ENCODE data around the gene ANKS1A.

DNA sequence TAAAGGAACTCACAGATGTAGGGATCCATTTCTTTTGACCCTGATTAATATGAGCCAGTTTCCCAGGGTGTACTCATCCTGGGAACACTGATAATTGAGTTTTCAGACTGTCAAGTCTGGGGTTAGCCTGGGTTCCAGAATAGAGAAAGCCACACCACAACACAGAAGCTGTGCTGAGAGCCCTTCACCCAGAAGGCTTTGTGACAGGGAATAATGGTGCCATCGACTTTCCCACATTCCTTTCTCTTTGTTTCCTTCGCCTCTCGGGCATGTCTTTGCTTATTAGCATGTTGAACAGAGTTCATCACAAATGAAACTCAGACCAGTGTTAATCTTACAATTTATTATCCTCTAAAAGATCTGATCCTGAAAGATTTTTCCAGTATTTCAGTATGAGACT lies 157.0 kb downstream of the ANKS1A start:
- TF ChIP-seq, protein P1, sequence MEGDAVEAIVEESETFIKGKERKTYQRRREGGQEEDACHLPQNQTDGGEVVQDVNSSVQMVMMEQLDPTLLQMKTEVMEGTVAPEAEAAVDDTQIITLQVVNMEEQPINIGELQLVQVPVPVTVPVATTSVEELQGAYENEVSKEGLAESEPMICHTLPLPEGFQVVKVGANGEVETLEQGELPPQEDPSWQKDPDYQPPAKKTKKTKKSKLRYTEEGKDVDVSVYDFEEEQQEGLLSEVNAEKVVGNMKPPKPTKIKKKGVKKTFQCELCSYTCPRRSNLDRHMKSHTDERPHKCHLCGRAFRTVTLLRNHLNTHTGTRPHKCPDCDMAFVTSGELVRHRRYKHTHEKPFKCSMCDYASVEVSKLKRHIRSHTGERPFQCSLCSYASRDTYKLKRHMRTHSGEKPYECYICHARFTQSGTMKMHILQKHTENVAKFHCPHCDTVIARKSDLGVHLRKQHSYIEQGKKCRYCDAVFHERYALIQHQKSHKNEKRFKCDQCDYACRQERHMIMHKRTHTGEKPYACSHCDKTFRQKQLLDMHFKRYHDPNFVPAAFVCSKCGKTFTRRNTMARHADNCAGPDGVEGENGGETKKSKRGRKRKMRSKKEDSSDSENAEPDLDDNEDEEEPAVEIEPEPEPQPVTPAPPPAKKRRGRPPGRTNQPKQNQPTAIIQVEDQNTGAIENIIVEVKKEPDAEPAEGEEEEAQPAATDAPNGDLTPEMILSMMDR (IDR thresholded peaks at IDR 0.05 in 4 of 5, conservative IDR thresholded peaks at IDR 0.05 in 1 of 5) = no peak
- TF ChIP-seq POLR2A (IDR thresholded peaks at IDR 0.05) = no peak
